WERI-Rb-1 (cell line): ENCODE data around the gene NLN.

ENCODE experiments used
- DNase-seq: peaks from one replicate; pipeline ENCODE4 v3.0.0-alpha.2; 2020
- H3K27ac ChIP-seq: fragments of 250-450 bp; sonication (Bioruptor Pico); 2 replicates; pipeline ENCODE4 v1.5.1; 2020; ENCODE audit warnings: mild to moderate bottlenecking, moderate library complexity
- H3K27me3 ChIP-seq: fragments of 250-450 bp; sonication (Bioruptor Pico); 2 replicates; pipeline ENCODE4 v1.5.1; 2021; ENCODE audit warnings: mild to moderate bottlenecking, low read depth, moderate library complexity; ENCODE audit not compliant: insufficient read depth, severe bottlenecking
- H3K36me3 ChIP-seq: fragments of 250-450 bp; sonication (Bioruptor Pico); 2 replicates; pipeline ENCODE4 v1.5.1; 2020; ENCODE audit warnings: mild to moderate bottlenecking, moderate library complexity
- H3K4me3 ChIP-seq: 2 replicates; pipeline ENCODE4 v1.5.1; 2011; ENCODE audit warnings: low read depth, mild to moderate bottlenecking, control low read depth, low read length
- H3K9me3 ChIP-seq: fragments of 250-450 bp; sonication (Bioruptor Pico); 2 replicates; pipeline ENCODE4 v1.5.1; 2021; ENCODE audit warnings: mild to moderate bottlenecking, moderate library complexity; ENCODE audit not compliant: severe bottlenecking
- TF ChIP-seq, protein P1 (sequence below): IDR thresholded peaks from 2 replicates; pipeline ENCODE4 v1.5.1; 2011; ENCODE audit warnings: low read depth, mild to moderate bottlenecking, control low read depth, inconsistent platforms, low read length

NLN gene

GRCh38 chr5:65750938-65751337 lies 28.9 kb downstream of the NLN start:
- DNase-seq, result no peak
- TF ChIP-seq, protein P1, sequence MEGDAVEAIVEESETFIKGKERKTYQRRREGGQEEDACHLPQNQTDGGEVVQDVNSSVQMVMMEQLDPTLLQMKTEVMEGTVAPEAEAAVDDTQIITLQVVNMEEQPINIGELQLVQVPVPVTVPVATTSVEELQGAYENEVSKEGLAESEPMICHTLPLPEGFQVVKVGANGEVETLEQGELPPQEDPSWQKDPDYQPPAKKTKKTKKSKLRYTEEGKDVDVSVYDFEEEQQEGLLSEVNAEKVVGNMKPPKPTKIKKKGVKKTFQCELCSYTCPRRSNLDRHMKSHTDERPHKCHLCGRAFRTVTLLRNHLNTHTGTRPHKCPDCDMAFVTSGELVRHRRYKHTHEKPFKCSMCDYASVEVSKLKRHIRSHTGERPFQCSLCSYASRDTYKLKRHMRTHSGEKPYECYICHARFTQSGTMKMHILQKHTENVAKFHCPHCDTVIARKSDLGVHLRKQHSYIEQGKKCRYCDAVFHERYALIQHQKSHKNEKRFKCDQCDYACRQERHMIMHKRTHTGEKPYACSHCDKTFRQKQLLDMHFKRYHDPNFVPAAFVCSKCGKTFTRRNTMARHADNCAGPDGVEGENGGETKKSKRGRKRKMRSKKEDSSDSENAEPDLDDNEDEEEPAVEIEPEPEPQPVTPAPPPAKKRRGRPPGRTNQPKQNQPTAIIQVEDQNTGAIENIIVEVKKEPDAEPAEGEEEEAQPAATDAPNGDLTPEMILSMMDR, result no peak
- H3K36me3 ChIP-seq, result no peaks in the 10 kb centered on the region
- H3K27ac ChIP-seq, result no peak overlapping the region
- H3K9me3 ChIP-seq, result no peaks in the 10 kb centered on the region
- no peaks in the 10 kb centered on the region for H3K27me3 ChIP-seq
- H3K4me3 ChIP-seq, result no peak overlapping the region

DNA sequence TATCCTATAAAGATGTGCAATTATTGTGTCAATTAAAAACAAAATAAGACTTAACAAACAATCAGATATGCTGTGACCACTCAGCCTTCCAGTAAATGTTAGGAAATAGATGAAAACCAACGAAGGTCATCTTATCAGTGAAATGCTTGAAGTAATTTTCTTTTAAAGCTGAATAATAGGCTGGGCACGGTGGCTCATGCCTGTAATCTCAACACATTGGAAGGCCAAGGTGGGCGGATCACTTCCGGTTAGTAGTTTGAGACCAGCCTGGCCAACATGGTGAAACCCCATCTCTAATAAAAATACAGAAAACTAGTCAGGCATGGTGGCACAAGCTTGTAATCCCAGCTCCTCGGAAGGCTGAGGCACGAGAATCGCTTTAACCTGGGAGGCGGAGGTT lies 31.2 kb downstream of the NLN start:
- H3K9me3 ChIP-seq, result no peaks in the 10 kb centered on the region
- no peaks in the 10 kb centered on the region for H3K27me3 ChIP-seq
- H3K4me3 ChIP-seq, result no peak overlapping the region
- H3K36me3 ChIP-seq, result no peaks in the 10 kb centered on the region
- no peak for DNase-seq
- H3K27ac ChIP-seq, result no peak overlapping the region
- TF ChIP-seq, protein P1, result no peak

GRCh38 chr5:65758546-65759144 lies 36.6 kb downstream of the NLN start:
- H3K36me3 ChIP-seq, result peaks cover 15% of the 10 kb centered on the region
- TF ChIP-seq, protein P1, result no peak
- DNase-seq, result no peak
- H3K27me3 ChIP-seq, result no peaks in the 10 kb centered on the region
- no peak overlapping the region for H3K27ac ChIP-seq
- no peaks in the 10 kb centered on the region for H3K9me3 ChIP-seq
- H3K4me3 ChIP-seq, result no peak overlapping the region

GRCh38 chr5:65760504-65761275 lies 38.7 kb downstream of the NLN start:
- Histone ChIP-seq H3K27ac (no peak overlapping the region), H3K4me3 (no peak overlapping the region)

GRCh38 chr5:65762234-65762633 lies 40.2 kb downstream of the NLN start:
- Histone ChIP-seq H3K36me3 (peaks cover 21% of the 10 kb centered on the region), H3K27ac (no peak overlapping the region), H3K4me3 (no peak overlapping the region), H3K27me3 (no peaks in the 10 kb centered on the region), H3K9me3 (no peaks in the 10 kb centered on the region)
- no peak for DNase-seq
- TF ChIP-seq, protein P1, result no peak

More at GRCh38 chr5:65760504-65761275, 38.7 kb downstream of the NLN start:
- Histone ChIP-seq H3K27me3 (no peaks in the 10 kb centered on the region), H3K36me3 (peaks cover 15% of the 10 kb centered on the region), H3K9me3 (no peaks in the 10 kb centered on the region)
- TF ChIP-seq, protein P1, result no peak
- DNase-seq, result no peak

GRCh38 chr5:65765582-65765981 lies 43.6 kb downstream of the NLN start:
- no peaks in the 10 kb centered on the region for H3K9me3 ChIP-seq
- no peaks in the 10 kb centered on the region for H3K27me3 ChIP-seq
- no peak overlapping the region for H3K27ac ChIP-seq
- H3K4me3 ChIP-seq, result no peak overlapping the region
- H3K36me3 ChIP-seq, result peaks cover 9% of the 10 kb centered on the region
- TF ChIP-seq, protein P1, result no peak
- DNase-seq, result no peak
